ENCODE results near the gene AMIGO1. TPM values are rescaled to one million over a fixed set of nuclear protein-coding genes. Genes with fewer than 3 reads are reported as not detected.

AMIGO1 gene
- total and polyA plus RNA-seq, 10 of the 15 experiments (the other 5 are each of a cell fraction or from before 2014, with no cell fraction given), result 0.02 to 0.28 (median 0.08) TPM; not detected in 1

DNA sequence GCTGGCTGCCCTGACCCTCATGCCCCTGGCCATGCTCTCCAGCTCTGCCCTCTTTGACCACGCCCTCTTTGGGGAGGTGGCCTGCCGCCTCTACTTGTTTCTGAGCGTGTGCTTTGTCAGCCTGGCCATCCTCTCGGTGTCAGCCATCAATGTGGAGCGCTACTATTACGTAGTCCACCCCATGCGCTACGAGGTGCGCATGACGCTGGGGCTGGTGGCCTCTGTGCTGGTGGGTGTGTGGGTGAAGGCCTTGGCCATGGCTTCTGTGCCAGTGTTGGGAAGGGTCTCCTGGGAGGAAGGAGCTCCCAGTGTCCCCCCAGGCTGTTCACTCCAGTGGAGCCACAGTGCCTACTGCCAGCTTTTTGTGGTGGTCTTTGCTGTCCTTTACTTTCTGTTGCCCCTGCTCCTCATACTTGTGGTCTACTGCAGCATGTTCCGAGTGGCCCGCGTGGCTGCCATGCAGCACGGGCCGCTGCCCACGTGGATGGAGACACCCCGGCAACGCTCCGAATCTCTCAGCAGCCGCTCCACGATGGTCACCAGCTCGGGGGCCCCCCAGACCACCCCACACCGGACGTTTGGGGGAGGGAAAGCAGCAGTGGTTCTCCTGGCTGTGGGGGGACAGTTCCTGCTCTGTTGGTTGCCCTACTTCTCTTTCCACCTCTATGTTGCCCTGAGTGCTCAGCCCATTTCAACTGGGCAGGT, 33.9 kb upstream of the AMIGO1 start (continued):
- no peak for TF ChIP-seq ATF7 (IDR thresholded peaks at IDR 0.05; ENCODE audit: low read depth)

DNA sequence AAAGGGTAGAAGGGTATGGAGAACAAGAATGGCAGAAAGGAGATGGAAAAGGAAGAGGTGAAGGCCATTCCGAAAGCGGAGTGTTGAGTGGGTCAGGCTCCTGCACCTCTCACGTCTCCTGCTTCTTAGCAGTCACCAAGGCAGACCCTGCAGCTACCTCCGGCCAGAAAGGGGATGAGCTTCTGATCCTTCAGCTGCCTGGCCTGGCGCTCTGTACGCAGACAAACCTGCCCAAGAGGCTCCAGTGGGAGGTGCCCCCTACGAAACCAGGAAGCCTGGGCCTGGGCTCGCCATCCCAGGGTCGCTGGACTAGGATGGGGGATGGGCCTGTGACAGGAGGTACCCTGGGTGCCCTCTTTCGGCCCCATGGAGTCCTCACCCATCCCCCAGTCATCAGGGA, 33.1 kb upstream of the AMIGO1 start:
- no peaks in the 10 kb centered on the region for H3K9me3 ChIP-seq (replicated peaks; ENCODE audit: control insufficient read depth, insufficient read depth, low read length)
- ChIA-PET POLR2A (no interaction called here), RAD21 (ENCODE audit: unreplicated experiment) (interaction anchor here (4.7 kb wide), 1 partner anchor 442 kb away, joined by 38 read pairs; the partner anchor contains the start of gene AHCYL1), CTCF (interaction anchor here (1.5 to 21.3 kb wide), 5 partner anchors 10 to 441 kb away, joined by 4 to 1280 read pairs (median 18); partner anchors contain the start of genes AHCYL1, AMIGO1 and CYB561D1), SMC1A (ENCODE audit: uncharacterized antibody, unreplicated experiment) (interaction anchor here (1.7 to 4.6 kb wide), 2 partner anchors 96 to 97 kb away, joined by 6 to 117 read pairs; no protein-coding TSS in a partner anchor)
- H3K27me3 ChIP-seq (replicated peaks in 1 of 2; ENCODE audit: control insufficient read depth in 2 of 2, insufficient read depth in 2 of 2, low read length in 1 of 2), result no peaks in the 10 kb centered on the region
- H3K4me3 ChIP-seq, result no peak overlapping the region
- intact Hi-C loops (cut with micrococcal nuclease; ENCODE audit: unreplicated experiment), result no loop called here
- TF ChIP-seq SUZ12 (IDR thresholded peaks at IDR 0.05; ENCODE audit: unreplicated experiment) (no peak), ESRRA (IDR thresholded peaks at IDR 0.05; ENCODE audit: low read length) (no peak), BMI1 (IDR thresholded peaks at IDR 0.05; ENCODE audit: borderline replicate concordance) (no peak), KDM1A (IDR thresholded peaks at IDR 0.05; ENCODE audit: borderline replicate concordance) (no peak), CREM (IDR thresholded peaks at IDR 0.05; ENCODE audit: low read depth) (no peak), SMARCA5 (IDR thresholded peaks at IDR 0.05) (no peak), NFYB (IDR thresholded peaks at IDR 0.05; ENCODE audit: insufficient read depth, low read depth, low read length) (no peak), PAX8 (IDR thresholded peaks at IDR 0.05) (no peak)
- DNase-seq (ENCODE audit: low read depth, low spot score), result no peak
- ATAC-seq, result no peak
- no peak overlapping the region for H2AFZ ChIP-seq (ENCODE audit: control insufficient read depth, low read depth, low read length)
- no peaks in the 10 kb centered on the region for H4K20me1 ChIP-seq (ENCODE audit: control insufficient read depth, insufficient read depth)
- in situ Hi-C loops (cut with MboI), result no loop called here
- WGBS (ENCODE audit: insufficient coverage, insufficient replicate concordance, low lambda C conversion rate, missing lambda C conversion rate), result 71% methylated on average over 10 of the region's 10 CpGs
- peaks cover 11% of the 10 kb centered on the region for H3K79me2 ChIP-seq (ENCODE audit: control insufficient read depth, insufficient read depth, low read length)
- no peak overlapping the region for H3K4me2 ChIP-seq (ENCODE audit: control insufficient read depth, insufficient read depth)
- BruUV-seq (replicated peaks), result no TSS peak
- peaks cover 6% of the 10 kb centered on the region for H3K4me1 ChIP-seq (ENCODE audit: control insufficient read depth, insufficient read depth, low read length)
- no peak overlapping the region for H3K27ac ChIP-seq (ENCODE audit: control insufficient read depth, insufficient read depth)
- no peak for FAIRE-seq
- no peaks in the 10 kb centered on the region for H3K36me3 ChIP-seq (ENCODE audit: control insufficient read depth in 2 of 2, insufficient read depth in 2 of 2, low read length in 1 of 2)
- no peak overlapping the region for H3K9ac ChIP-seq (ENCODE audit: control insufficient read depth, insufficient read depth, low read length)
